DMS53 treated with DMSO at 0.1 percent for 48 hours (cell line): ENCODE results near the gene RPL10L.

Experiments used
- DNase-seq: peaks from one replicate; lab custom pipeline; 2025; ENCODE audit not compliant: unreplicated experiment; lab: John Stamatoyannopoulos, UW

Gene RPL10L

GRCh38 chr14:46651526-46652144, at the start of gene RPL10L:
Gene RPL10L, minus strand, starts transcription at chr14:46651781. Its CDS starts 45 bp downstream, at chr14:46651736.
- DNase-seq = no peak

- no peak for DNase-seq
Observed at GRCh38 chr14:46691819-46692218, 40.2 kb upstream of the RPL10L start.

- no peak for DNase-seq
Observed at GRCh38 chr14:46686652-46687051, 35.1 kb upstream of the RPL10L start.

- no peak for DNase-seq
Observed at GRCh38 chr14:46672128-46672527, 20.5 kb upstream of the RPL10L start.

GRCh38 chr14:46663382-46663781, 11.8 kb upstream of the RPL10L start:
- DNase-seq = no peak

GRCh38 chr14:46661728-46662127, 10.1 kb upstream of the RPL10L start:
- DNase-seq = no peak

GRCh38 chr14:46653031-46653755, 1.6 kb upstream of the RPL10L start:
- no peak for DNase-seq

GRCh38 chr14:46646796-46647195, 4.8 kb downstream of the RPL10L start:
- DNase-seq = no peak

- DNase-seq = no peak
Observed at GRCh38 chr14:46626876-46627275, 24.7 kb downstream of the RPL10L start.
